Activated CD8-positive, alpha-beta memory T cell treated with anti-CD3 and anti-CD28 coated beads, Interleukin-2, amount 10 ng/mL, durations not matched to agents 7 days and 5 days (primary cell): ENCODE data around the gene SIN3B. TPM values are rescaled to one million over a fixed set of nuclear protein-coding genes. Genes with fewer than 3 reads are reported as not detected.
"Not testable (repeated sequence)": the region's sequence is repeated elsewhere in the genome, so short reads cannot be mapped to it uniquely, and the experiment has no call there.

Experiments used
- ATAC-seq: fragments of 150-1000 bp; cut with Tn5 transposase; one replicate; pipeline ENCODE4 v1.10.0; 2021; ENCODE audit warnings: moderate library complexity
- CTCF ChIA-PET: fragments of 350-600 bp; sonication (Branson Sonifier 250); formaldehyde crosslinking; loops from one replicate; lab custom pipeline; 2021; ENCODE audit warnings: antibody characterized with exemption; lab: Charles Lee
- DNase-seq: peaks from one replicate; pipeline ENCODE4 v3.0.0-alpha.2; 2020
- H3K27ac Mint-ChIP-seq: one replicate; pipeline ENCODE4 v1.8.0; 2021; ENCODE audit warnings: mild to moderate bottlenecking, mixed read lengths
- H3K27me3 Mint-ChIP-seq: one replicate; pipeline ENCODE4 v1.8.0; 2021; ENCODE audit warnings: mixed read lengths
- H3K36me3 Mint-ChIP-seq: one replicate; pipeline ENCODE4 v1.8.0; 2021; ENCODE audit warnings: mild to moderate bottlenecking, mixed read lengths
- H3K4me1 Mint-ChIP-seq: one replicate; pipeline ENCODE4 v1.8.0; 2021; ENCODE audit warnings: mixed read lengths
- H3K4me3 Mint-ChIP-seq: one replicate; pipeline ENCODE4 v1.8.0; 2021; ENCODE audit warnings: mild to moderate bottlenecking, moderate library complexity, mixed read lengths
- H3K9me3 Mint-ChIP-seq: one replicate; pipeline ENCODE4 v1.8.0; 2022; ENCODE audit warnings: low read depth, mixed read lengths
- total RNA-seq, 2 experiments: library from RNA; stranded (reverse); gene quantifications; one replicate each; pipeline ENCODE4 v1.2.3, GENCODE V29; 2021

SIN3B gene
- total RNA-seq, 2 experiments from 2014 or later, result 29.1 to 30.5 TPM

DNA sequence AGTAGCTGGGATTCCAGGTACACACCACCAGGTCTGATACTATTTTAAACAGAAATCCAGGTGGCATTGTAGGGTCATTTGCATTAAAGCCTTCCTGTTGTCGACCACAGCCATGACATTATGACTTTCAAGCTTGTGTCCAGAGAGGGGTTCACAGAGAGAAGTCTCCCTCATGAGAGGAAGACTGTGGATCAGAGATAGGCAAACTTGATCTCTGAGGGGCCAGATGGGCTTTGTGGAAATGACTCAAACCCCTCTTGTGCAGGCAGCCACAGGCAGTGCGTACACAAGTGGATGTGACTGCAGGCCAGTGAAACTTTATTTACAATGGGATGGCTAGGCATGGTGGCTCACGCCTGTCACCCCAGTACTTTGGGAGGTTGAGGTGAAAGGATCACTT lies 31.8 kb downstream of the SIN3B start:
- CTCF ChIA-PET, result no interaction called here
- Mint-ChIP-seq H3K4me3 (no peak overlapping the region), H3K27ac (peak overlapping the region; percentile 19), H3K27me3 (no peaks in the 10 kb centered on the region), H3K4me1 (peaks cover 16% of the 10 kb centered on the region), H3K36me3 (peaks cover 8% of the 10 kb centered on the region), H3K9me3 (no peaks in the 10 kb centered on the region)
- DNase-seq, result no peak
- no peak for ATAC-seq

- Mint-ChIP-seq H3K36me3 (peaks cover 9% of the 10 kb centered on the region), H3K27ac (no peak overlapping the region)
These were observed 32.6 kb downstream of the SIN3B start for GRCh38 chr19:16861834-16862233.

DNA sequence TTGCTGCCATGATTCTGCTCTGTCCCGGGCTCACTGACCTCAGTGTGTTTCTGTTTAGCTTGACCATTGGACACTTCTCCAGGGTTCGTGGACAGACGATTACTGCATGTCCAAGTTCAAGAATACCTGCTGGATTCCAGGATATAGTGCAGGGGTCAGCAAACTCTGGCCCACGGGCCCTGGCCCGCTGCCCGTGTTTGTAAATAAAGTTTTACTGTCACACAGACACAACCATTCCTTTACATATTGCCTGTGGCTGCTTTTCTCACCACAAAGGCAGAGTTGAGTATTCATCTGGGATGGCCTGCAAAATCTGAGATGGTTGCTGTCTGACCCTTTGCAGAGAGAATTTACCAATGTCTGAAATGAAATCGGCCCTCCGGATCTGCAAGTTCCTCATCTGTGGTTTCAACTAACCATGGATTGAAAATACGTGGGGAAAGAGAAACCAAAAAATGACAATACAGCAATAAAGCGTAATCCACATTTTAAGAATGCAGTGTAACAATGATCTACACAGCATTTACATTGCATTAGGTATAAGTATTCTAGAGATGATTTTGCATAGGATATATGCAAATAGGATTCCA lies 33.7 kb downstream of the SIN3B start:
- H3K36me3 Mint-ChIP-seq, result peaks cover 9% of the 10 kb centered on the region
- no peak for ATAC-seq
- H3K27ac Mint-ChIP-seq, result no peak overlapping the region
- H3K4me3 Mint-ChIP-seq, result no peak overlapping the region
- no peaks in the 10 kb centered on the region for H3K27me3 Mint-ChIP-seq
- CTCF ChIA-PET, result no interaction called here
- H3K4me1 Mint-ChIP-seq, result peaks cover 16% of the 10 kb centered on the region
- DNase-seq, result no peak
- no peaks in the 10 kb centered on the region for H3K9me3 Mint-ChIP-seq

More at GRCh38 chr19:16861834-16862233, 32.6 kb downstream of the SIN3B start:
- no peaks in the 10 kb centered on the region for H3K27me3 Mint-ChIP-seq
- ATAC-seq, result no peak
- no peak for DNase-seq
- no peak overlapping the region for H3K4me3 Mint-ChIP-seq
- CTCF ChIA-PET, result no interaction called here
- no peaks in the 10 kb centered on the region for H3K9me3 Mint-ChIP-seq
- H3K4me1 Mint-ChIP-seq, result peaks cover 16% of the 10 kb centered on the region

- no peaks in the 10 kb centered on the region for H3K27me3 Mint-ChIP-seq
- CTCF ChIA-PET, result no interaction called here
- H3K4me1 Mint-ChIP-seq, result peaks cover 9% of the 10 kb centered on the region
These were observed 38.0 kb downstream of the SIN3B start for GRCh38 chr19:16867211-16867610.

DNA sequence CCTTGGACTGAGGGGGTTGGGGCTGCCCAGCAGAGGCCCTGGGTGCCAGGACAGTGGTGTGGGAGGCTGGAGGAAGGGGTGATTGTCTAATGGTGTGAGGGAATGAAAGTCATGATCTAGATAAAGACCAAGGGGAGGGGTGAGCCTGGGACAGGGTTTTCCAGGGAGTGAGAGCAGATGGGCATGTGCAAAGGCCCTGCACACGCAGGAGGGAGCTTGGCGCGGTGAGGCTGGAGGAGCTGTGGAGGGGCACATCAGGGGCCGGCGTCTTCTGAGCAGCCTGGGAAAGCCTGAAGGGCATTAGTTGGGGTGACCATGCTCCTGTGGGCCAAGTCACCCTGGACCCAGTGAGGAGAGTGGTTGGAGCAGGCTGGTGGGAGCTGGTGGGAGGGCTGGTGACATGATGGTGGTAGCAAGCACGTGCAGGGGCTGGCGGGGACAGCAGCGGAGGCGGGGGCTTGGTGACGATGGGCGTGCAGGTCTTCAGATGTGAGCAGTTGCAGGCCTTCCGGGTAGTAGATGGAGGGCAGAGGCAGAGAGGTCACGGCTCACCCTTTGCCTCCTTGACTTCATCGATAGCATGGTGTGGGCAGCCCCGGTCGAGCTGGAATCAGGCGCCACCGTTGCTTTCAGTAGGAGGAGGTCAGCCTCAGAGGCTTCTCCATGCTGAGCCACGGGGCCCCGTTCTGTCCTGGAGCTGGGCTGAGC lies 39.4 kb downstream of the SIN3B start:
- Mint-ChIP-seq H3K4me1 (no peaks in the 10 kb centered on the region), H3K9me3 (no peaks in the 10 kb centered on the region), H3K4me3 (no peak overlapping the region), H3K27ac (no peak overlapping the region), H3K27me3 (no peaks in the 10 kb centered on the region), H3K36me3 (peaks cover 26% of the 10 kb centered on the region)
- CTCF ChIA-PET, result interaction anchor here (1.2 kb wide), 1 partner anchor 96 kb away, joined by 4 read pairs; no protein-coding TSS in a partner anchor
- DNase-seq (no peak), ATAC-seq (no peak)

More at GRCh38 chr19:16867211-16867610, 38.0 kb downstream of the SIN3B start:
- DNase-seq (no peak), ATAC-seq (no peak)
- Mint-ChIP-seq H3K4me3 (no peak overlapping the region), H3K27ac (no peak overlapping the region), H3K9me3 (no peaks in the 10 kb centered on the region), H3K36me3 (peaks cover 17% of the 10 kb centered on the region)

- H3K36me3 Mint-ChIP-seq, result peaks cover 31% of the 10 kb centered on the region
- peaks cover 2% of the 10 kb centered on the region for H3K4me1 Mint-ChIP-seq
- DNase-seq, result no peak
- peaks cover 4% of the 10 kb centered on the region for H3K9me3 Mint-ChIP-seq
- H3K27me3 Mint-ChIP-seq, result no peaks in the 10 kb centered on the region
- CTCF ChIA-PET, result interaction anchor here (1.2 kb wide), 1 partner anchor 97 kb away, joined by 4 read pairs; no protein-coding TSS in a partner anchor
- ATAC-seq, result no peak
- H3K4me3 Mint-ChIP-seq, result no peak overlapping the region
- H3K27ac Mint-ChIP-seq, result no peak overlapping the region
These were observed 40.3 kb downstream of the SIN3B start for GRCh38 chr19:16869331-16869972.

- peaks cover 44% of the 10 kb centered on the region for H3K36me3 Mint-ChIP-seq
- peaks cover 10% of the 10 kb centered on the region for H3K9me3 Mint-ChIP-seq
- no peak overlapping the region for H3K4me3 Mint-ChIP-seq
- DNase-seq, result no peak
- H3K27ac Mint-ChIP-seq, result no peak overlapping the region
- CTCF ChIA-PET, result no interaction called here
- no peaks in the 10 kb centered on the region for H3K27me3 Mint-ChIP-seq
- peaks cover 12% of the 10 kb centered on the region for H3K4me1 Mint-ChIP-seq
- ATAC-seq, result no peak
These were observed 42.7 kb downstream of the SIN3B start for GRCh38 chr19:16871871-16872270.

DNA sequence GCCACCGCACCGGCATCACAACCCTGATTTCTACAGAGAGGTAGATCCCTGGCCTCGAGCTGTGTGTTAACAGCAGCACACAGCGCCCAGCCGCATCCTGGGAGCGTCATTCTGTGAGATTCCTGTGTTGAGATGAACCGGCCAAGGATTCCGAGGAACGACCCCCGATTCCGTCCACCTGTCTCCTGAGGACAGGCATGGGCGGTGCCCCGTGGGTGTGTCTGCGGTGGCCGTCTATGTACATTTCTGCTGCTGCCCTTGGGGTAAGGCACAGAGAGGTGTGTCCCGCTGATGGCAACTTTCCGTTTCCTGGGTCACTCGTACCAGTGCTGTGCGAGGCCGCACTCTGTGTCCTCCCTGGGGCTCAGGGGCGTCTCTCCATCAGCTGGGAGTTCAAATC lies 43.5 kb downstream of the SIN3B start:
- ATAC-seq (no peak), DNase-seq (no peak)
- Mint-ChIP-seq H3K9me3 (peaks cover 10% of the 10 kb centered on the region), H3K36me3 (peaks cover 51% of the 10 kb centered on the region), H3K4me1 (peaks cover 19% of the 10 kb centered on the region), H3K27me3 (no peaks in the 10 kb centered on the region), H3K4me3 (no peak overlapping the region), H3K27ac (no peak overlapping the region)
- CTCF ChIA-PET, result no interaction called here

- ATAC-seq, result no peak
- no peaks in the 10 kb centered on the region for H3K27me3 Mint-ChIP-seq
- CTCF ChIA-PET, result no interaction called here
- peaks cover 20% of the 10 kb centered on the region for H3K4me1 Mint-ChIP-seq
- peaks cover 59% of the 10 kb centered on the region for H3K36me3 Mint-ChIP-seq
- no peak overlapping the region for H3K27ac Mint-ChIP-seq
- no peak overlapping the region for H3K4me3 Mint-ChIP-seq
- DNase-seq, result no peak
- H3K9me3 Mint-ChIP-seq, result peaks cover 10% of the 10 kb centered on the region
These were observed 44.4 kb downstream of the SIN3B start for GRCh38 chr19:16873594-16873993.

GRCh38 chr19:16874250-16874977 lies 45.2 kb downstream of the SIN3B start:
- no peak for ATAC-seq
- peaks cover 67% of the 10 kb centered on the region for H3K36me3 Mint-ChIP-seq
- peak overlapping the region; percentile 70 for H3K27ac Mint-ChIP-seq
- H3K27me3 Mint-ChIP-seq, result no peaks in the 10 kb centered on the region
- peaks cover 20% of the 10 kb centered on the region for H3K4me1 Mint-ChIP-seq
- no peak overlapping the region for H3K4me3 Mint-ChIP-seq
- CTCF ChIA-PET, result no interaction called here
- H3K9me3 Mint-ChIP-seq, result peaks cover 10% of the 10 kb centered on the region
- no peak for DNase-seq

- H3K4me3 Mint-ChIP-seq, CTCF ChIA-PET, ATAC-seq, H3K27me3 Mint-ChIP-seq, DNase-seq: not testable (repeated sequence)
- peak overlapping the region; percentile 70 for H3K27ac Mint-ChIP-seq
- H3K4me1 Mint-ChIP-seq, result peaks cover 20% of the 10 kb centered on the region
- H3K36me3 Mint-ChIP-seq, result peaks cover 70% of the 10 kb centered on the region
- peaks cover 10% of the 10 kb centered on the region for H3K9me3 Mint-ChIP-seq
These were observed 45.7 kb downstream of the SIN3B start for GRCh38 chr19:16874978-16875299.

DNA sequence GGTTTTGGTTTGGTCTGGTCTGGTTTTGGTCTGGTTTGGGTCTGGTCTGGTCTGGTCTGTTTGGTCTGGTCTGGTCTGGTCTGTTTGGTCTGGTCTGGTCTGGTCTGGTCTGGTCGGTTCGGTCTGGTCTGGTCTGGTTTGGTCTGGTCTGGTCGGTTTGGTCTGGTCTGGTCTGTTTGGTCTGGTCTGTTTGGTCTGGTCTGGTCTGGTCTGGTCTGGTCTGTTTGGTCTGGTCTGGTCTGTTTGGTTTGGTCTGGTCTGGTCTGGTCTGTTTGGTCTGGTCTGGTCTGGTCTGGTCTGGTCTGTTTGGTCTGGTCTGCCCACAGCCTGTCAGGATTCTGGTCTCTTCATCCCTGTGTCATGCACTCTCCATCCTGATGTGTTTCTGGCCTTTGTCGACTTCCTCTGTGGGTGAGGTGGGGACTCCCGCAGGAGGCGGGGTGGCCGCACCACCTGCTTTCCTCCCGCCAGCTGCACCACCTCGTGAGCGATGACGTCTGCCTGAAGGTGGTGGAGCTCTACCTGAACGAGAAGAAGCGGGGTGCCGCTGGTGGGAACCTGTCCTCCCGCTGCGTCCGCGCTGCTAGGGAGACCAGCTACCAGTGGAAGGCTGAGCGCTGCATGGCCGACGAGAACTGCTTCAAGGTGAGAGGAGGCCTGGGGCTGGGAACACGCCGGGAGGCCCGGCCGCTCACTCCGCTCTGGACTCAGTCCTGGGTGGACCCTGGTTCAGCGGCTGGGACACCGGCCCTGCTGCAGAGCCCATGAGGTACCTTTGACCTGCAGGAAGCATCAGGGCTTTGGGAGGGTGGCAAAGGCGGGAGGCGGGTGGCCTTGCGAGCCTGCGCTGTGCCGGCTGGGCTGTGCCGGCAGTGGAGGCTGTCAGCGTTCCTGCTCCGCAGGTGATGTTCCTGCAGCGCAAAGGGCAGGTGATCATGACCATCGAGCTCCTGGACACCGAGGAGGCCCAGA lies 46.7 kb downstream of the SIN3B start:
- peaks cover 20% of the 10 kb centered on the region for H3K4me1 Mint-ChIP-seq
- H3K27me3 Mint-ChIP-seq, result no peaks in the 10 kb centered on the region
- no peak for ATAC-seq
- no peak overlapping the region for H3K27ac Mint-ChIP-seq
- DNase-seq, result no peak
- peaks cover 13% of the 10 kb centered on the region for H3K9me3 Mint-ChIP-seq
- CTCF ChIA-PET, result no interaction called here
- peaks cover 78% of the 10 kb centered on the region for H3K36me3 Mint-ChIP-seq
- no peak overlapping the region for H3K4me3 Mint-ChIP-seq
